Measurements from ENCODE around the gene DNASE2B.

The DNASE2B gene

GRCh38 chr1:84452436-84452835 lies 54.2 kb downstream of the DNASE2B start:
- Histone ChIP-seq H2AFZ (ENCODE audit: low read depth) (no peak overlapping the region), H3K4me1 (ENCODE audit: low read depth, poor library complexity, severe bottlenecking) (no peaks in the 10 kb centered on the region)
- no peak for TF ChIP-seq CTCF (conservative IDR thresholded peaks at IDR 0.05; ENCODE audit: low read depth, low read length)

GRCh38 chr1:84462118-84462517 lies 63.8 kb downstream of the DNASE2B start:
- H3K4me2 ChIP-seq, result no peak overlapping the region
- no peaks in the 10 kb centered on the region for H3K79me2 ChIP-seq (ENCODE audit: insufficient read depth, low read depth)
- TF ChIP-seq CTCF (conservative IDR thresholded peaks at IDR 0.05; ENCODE audit: low read depth, low read length), result no peak
- no peak overlapping the region for H2AFZ ChIP-seq (ENCODE audit: low read depth)
- no peaks in the 10 kb centered on the region for H4K20me1 ChIP-seq (ENCODE audit: insufficient read depth)
- H3K27me3 ChIP-seq (ENCODE audit: insufficient read depth, low read depth), result no peaks in the 10 kb centered on the region
- no peak overlapping the region for H3K27ac ChIP-seq
- H3K9ac ChIP-seq, result no peak overlapping the region
- H3K36me3 ChIP-seq (ENCODE audit: insufficient read depth), result no peaks in the 10 kb centered on the region
- no peak overlapping the region for H3K4me3 ChIP-seq (IDR thresholded peaks at IDR 0.05; ENCODE audit: insufficient read depth, low read depth, low read length)
- no peaks in the 10 kb centered on the region for H3K4me1 ChIP-seq (ENCODE audit: low read depth, poor library complexity, severe bottlenecking)

More at GRCh38 chr1:84452436-84452835, 54.2 kb downstream of the DNASE2B start:
- H3K9ac ChIP-seq, result no peak overlapping the region
- H3K27me3 ChIP-seq (ENCODE audit: insufficient read depth, low read depth), result no peaks in the 10 kb centered on the region
- H4K20me1 ChIP-seq (ENCODE audit: insufficient read depth), result no peaks in the 10 kb centered on the region
- no peaks in the 10 kb centered on the region for H3K36me3 ChIP-seq (ENCODE audit: insufficient read depth)
- no peak overlapping the region for H3K4me2 ChIP-seq
- no peak overlapping the region for H3K27ac ChIP-seq
- H3K79me2 ChIP-seq (ENCODE audit: insufficient read depth, low read depth), result no peaks in the 10 kb centered on the region
- no peak overlapping the region for H3K4me3 ChIP-seq (IDR thresholded peaks at IDR 0.05; ENCODE audit: insufficient read depth, low read depth, low read length)
